Small intestine (tissue), 7 donors: ENCODE results near the gene JAKMIP1. TPM values are rescaled to one million over a fixed set of nuclear protein-coding genes. Genes with fewer than 3 reads are reported as not detected.

ENCODE experiments used
- DNase-seq, 2 donors: peaks; one replicate each; pipeline versions ENCODE4 v3.0.0 to v3.0.0-alpha.2; 2013
- FAIRE-seq: peaks from 2 replicates; lab custom pipeline; 2012; peaks lifted over from hg19 to GRCh38; lab: Jason Lieb, UNC
- H3K27ac ChIP-seq, 3 donors: one replicate each; pipeline ENCODE4 v1.5.1; 2013; ENCODE audit warnings: low read length in 2 of 3, mild to moderate bottlenecking in 2 of 3, control low read depth in 1 of 3, inconsistent platforms in 1 of 3, low read depth in 1 of 3, moderate library complexity in 1 of 3
- H3K27me3 ChIP-seq, 3 donors: one replicate each; pipeline ENCODE4 v1.6.1; 2013; ENCODE audit warnings: low read length in 3 of 3, inconsistent platforms in 1 of 3; ENCODE audit not compliant: control insufficient read depth in 3 of 3, insufficient read depth in 3 of 3
- H3K36me3 ChIP-seq, 3 donors: one replicate each; pipeline ENCODE4 v1.6.1; 2013; ENCODE audit warnings: low read length in 3 of 3, inconsistent platforms in 1 of 3, low read depth in 1 of 3, mild to moderate bottlenecking in 1 of 3, moderate library complexity in 1 of 3; ENCODE audit not compliant: control insufficient read depth in 3 of 3, insufficient read depth in 2 of 3
- H3K4me1 ChIP-seq, 3 donors: one replicate each; pipeline ENCODE4 v1.6.1; 2013; ENCODE audit warnings: low read length in 2 of 3, inconsistent platforms in 1 of 3, low read depth in 1 of 3, mild to moderate bottlenecking in 1 of 3, moderate library complexity in 1 of 3; ENCODE audit not compliant: control insufficient read depth in 3 of 3, insufficient read depth in 2 of 3
- H3K4me3 ChIP-seq, 3 donors: one replicate each; pipeline ENCODE4 v1.5.1; 2013; ENCODE audit warnings: low read length in 3 of 3, control low read depth in 1 of 3, inconsistent platforms in 1 of 3, low read depth in 1 of 3, mild to moderate bottlenecking in 1 of 3, moderate library complexity in 1 of 3
- H3K9me3 ChIP-seq, 2 donors: one replicate each; pipeline ENCODE4 v1.6.1; 2013; ENCODE audit warnings: low read depth in 1 of 2, low read length in 1 of 2; ENCODE audit not compliant: control insufficient read depth in 2 of 2, insufficient read depth in 1 of 2
- WGBS, 3 donors: extraction: QIAGEN DNeasy Blood & Tissue Kit; methylation state at CpG; one replicate each; pipeline ENCODE4 v1.1.7; 2013; 5-methylcytosine and 5-hydroxymethylcytosine counted together
- polyA plus RNA-seq, 4 donors: library from polyadenylated mRNA; stranded (reverse) in 3 of 4; unstranded in 1 of 4; fragments of 200-250 nt in 3 of 4; fragments of 120-200 nt in 1 of 4; gene quantifications; one replicate each; pipeline versions ENCODE4 v1.2.1 to v1.2.3, GENCODE V29; 2013
- donor health status: healthy with polysubstance abuse.
- donor health status: control.
- donor health status: control.
- donor health status: Bipolar disorder and iron deficiency.
- donor health status: healthy.

Gene JAKMIP1
- polyA plus RNA-seq, 4 donors: 0.25 to 1.8 (median 1.0) TPM

- FAIRE-seq (no peak), DNase-seq (no peak)
- no peak overlapping the region for H3K27ac ChIP-seq
- WGBS, 3 donors: 73 to 79% (median 73%) methylated on average over 8 of the region's 8 CpGs
- no peak overlapping the region for H3K4me3 ChIP-seq
- H3K9me3 ChIP-seq: peaks cover 0 to 2% of the 10 kb centered on the region in 2 donors
- peaks cover 0 to 3% (median 3%) of the 10 kb centered on the region in 3 donors for H3K27me3 ChIP-seq
- no peaks in the 10 kb centered on the region for H3K36me3 ChIP-seq
- H3K4me1 ChIP-seq: no peaks in the 10 kb centered on the region
Observed at GRCh38 chr4:6239486-6239885, 39.1 kb upstream of the JAKMIP1 start.

DNA sequence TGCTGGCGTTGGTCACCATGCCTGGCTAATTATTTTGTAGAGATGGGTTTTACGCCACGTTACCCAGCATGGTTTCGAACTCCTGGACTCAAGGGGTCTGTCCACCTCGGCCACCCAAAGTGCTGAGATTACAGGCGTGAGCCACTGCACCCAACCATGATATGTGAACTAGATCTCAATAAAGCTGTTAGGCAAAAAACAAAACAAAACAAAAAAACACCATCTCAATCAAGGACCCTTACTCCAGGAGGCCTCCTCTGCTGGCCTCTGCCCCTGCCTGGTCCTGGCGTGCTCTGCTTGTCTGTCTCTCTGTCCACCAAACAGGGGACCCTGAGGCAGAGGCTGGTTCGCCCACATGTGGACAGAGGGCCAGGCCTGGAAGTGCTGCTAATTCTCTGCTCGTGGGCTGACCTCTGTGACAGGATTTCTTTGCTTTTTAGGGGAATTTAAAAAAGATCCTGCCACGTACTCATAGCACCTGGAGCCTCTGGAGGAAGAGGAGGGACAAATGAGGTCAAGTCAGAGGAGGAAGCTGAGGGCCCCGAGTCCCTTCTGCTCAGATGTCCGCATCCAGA, 36.6 kb upstream of the JAKMIP1 start:
- DNase-seq (no peak), FAIRE-seq (no peak)
- Histone ChIP-seq H3K4me3 (no peak overlapping the region), H3K9me3 (no peaks in the 10 kb centered on the region), H3K27ac (no peak overlapping the region), H3K36me3 (no peaks in the 10 kb centered on the region), H3K4me1 (no peaks in the 10 kb centered on the region), H3K27me3 (no peaks in the 10 kb centered on the region)
- 69 to 74% (median 73%) methylated on average over 12 of the region's 12 CpGs for WGBS, 3 donors

- Histone ChIP-seq H3K4me3 (no peak overlapping the region), H3K27me3 (no peaks in the 10 kb centered on the region), H3K9me3 (no peaks in the 10 kb centered on the region), H3K36me3 (no peaks in the 10 kb centered on the region), H3K27ac (no peak overlapping the region), H3K4me1 (no peaks in the 10 kb centered on the region)
- no peak for DNase-seq
- FAIRE-seq: no peak
- 63 to 80% (median 72%) methylated on average over 17 of the region's 17 CpGs for WGBS, 3 donors
Observed at GRCh38 chr4:6235901-6236640, 35.7 kb upstream of the JAKMIP1 start.

DNA sequence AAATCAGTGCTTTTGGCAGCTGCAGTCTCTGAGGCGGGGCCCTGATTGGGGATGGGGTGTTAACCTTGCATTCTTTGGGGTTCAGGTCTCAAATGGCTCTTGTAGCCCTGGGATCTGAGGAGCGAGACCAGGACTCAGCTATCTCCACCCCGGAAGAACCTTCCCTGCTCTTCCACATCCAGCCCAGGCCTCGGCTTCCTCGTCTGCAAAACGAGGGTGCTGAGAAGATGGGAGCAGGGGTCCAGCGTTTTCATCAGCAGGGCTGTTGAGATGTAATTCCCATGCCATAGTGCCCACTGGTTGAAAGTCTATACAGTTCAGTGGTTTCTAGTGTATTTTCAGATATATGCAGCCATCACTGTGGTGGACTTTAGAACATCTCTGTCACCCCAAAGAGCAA, 34.7 kb upstream of the JAKMIP1 start:
- Histone ChIP-seq H3K9me3 (no peaks in the 10 kb centered on the region), H3K27me3 (no peaks in the 10 kb centered on the region), H3K4me1 (no peaks in the 10 kb centered on the region), H3K27ac (no peak overlapping the region), H3K36me3 (no peaks in the 10 kb centered on the region), H3K4me3 (no peak overlapping the region)
- 75 to 81% (median 81%) methylated on average over 7 of the region's 7 CpGs for WGBS, 3 donors
- FAIRE-seq (no peak), DNase-seq (no peak)

DNA sequence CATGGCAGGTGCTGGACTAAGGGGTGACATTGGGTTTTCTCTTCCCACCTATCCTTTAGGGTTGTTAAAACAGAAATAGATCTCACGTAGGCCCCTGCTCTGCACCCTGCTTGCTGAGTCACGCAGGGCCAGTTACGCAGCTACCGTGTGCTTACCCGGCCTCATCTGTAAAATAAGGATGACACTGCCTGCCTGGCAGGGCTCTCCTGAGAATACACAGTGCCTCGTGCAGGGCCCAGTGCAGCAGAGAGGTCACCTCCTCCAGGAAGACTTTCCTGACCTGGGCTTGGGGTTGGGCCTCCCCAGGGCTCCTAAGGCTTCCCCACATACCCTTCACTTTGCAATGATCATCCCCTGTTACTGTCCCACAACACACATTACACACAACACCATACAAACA, 33.6 kb upstream of the JAKMIP1 start:
- DNase-seq: no peak
- no peak for FAIRE-seq
- WGBS, 3 donors: 82 to 86% (median 85%) methylated on average over 6 of the region's 6 CpGs

GRCh38 chr4:6232836-6233785, 32.8 kb upstream of the JAKMIP1 start:
- FAIRE-seq (no peak), DNase-seq (no peak)
- Histone ChIP-seq H3K27me3 (no peaks in the 10 kb centered on the region), H3K27ac (no peak overlapping the region), H3K4me3 (no peak overlapping the region), H3K4me1 (no peaks in the 10 kb centered on the region), H3K9me3 (no peaks in the 10 kb centered on the region), H3K36me3 (no peaks in the 10 kb centered on the region)
- 79 to 86% (median 84%) methylated on average over 30 of the region's 30 CpGs for whole genome bisulfite sequencing, 3 donors

More for the DNA sequence above, 33.6 kb upstream of the JAKMIP1 start:
- no peaks in the 10 kb centered on the region for H3K9me3 ChIP-seq
- H3K4me3 ChIP-seq: no peak overlapping the region
- no peaks in the 10 kb centered on the region for H3K27me3 ChIP-seq
- no peaks in the 10 kb centered on the region for H3K4me1 ChIP-seq
- no peaks in the 10 kb centered on the region for H3K36me3 ChIP-seq
- no peak overlapping the region for H3K27ac ChIP-seq

DNA sequence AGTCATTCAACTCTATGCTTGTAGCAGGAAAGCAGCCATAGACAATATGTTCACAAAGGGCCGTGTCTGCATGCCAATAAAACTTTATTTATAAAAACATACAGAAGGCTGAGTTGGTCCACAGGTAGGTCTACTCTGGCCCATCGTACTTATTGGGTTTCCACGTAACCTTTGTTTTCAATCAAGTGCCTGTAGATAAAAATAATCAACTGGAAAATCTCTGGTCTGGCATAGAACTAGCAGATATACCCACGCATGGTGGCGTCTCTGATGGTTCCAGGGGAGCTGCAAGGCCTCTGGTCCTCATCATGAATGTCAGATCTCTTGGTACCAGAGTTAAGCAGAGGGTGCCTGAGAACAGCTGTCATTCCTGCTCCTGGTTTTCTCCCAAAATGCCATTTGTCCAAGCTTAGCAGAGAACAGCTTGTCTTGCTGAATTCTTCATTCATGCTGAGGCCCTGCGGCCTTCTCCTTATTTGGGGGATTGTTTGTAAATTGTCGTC, 31.4 kb upstream of the JAKMIP1 start:
- Histone ChIP-seq H3K27me3 (no peaks in the 10 kb centered on the region), H3K4me1 (no peaks in the 10 kb centered on the region), H3K36me3 (no peaks in the 10 kb centered on the region), H3K27ac (no peak overlapping the region), H3K9me3 (no peaks in the 10 kb centered on the region), H3K4me3 (no peak overlapping the region)
- 67 to 75% (median 70%) methylated on average over 7 of the region's 7 CpGs for WGBS, 3 donors
- FAIRE-seq (no peak), DNase-seq (no peak)
